GM12892 (cell line): ENCODE measurements around the gene SGPL1.

Experiments used
- POLR2A ChIP-seq: IDR thresholded peaks from 2 replicates; pipeline ENCODE4 v1.6.1; 2011; ENCODE audit warnings: low read depth, low read length, control low read depth
- POLR2AphosphoS5 ChIP-seq: IDR thresholded peaks from 2 replicates; pipeline ENCODE4 v1.6.1; 2011; ENCODE audit warnings: low read depth, low read length, control low read depth
- TAF1 ChIP-seq: IDR thresholded peaks from 2 replicates; pipeline ENCODE4 v1.6.1; 2011; ENCODE audit warnings: low read depth, mild to moderate bottlenecking, control low read depth, low read length, borderline replicate concordance

- TF ChIP-seq POLR2AphosphoS5 = no peak
- no peak for TF ChIP-seq TAF1
- no peak for TF ChIP-seq POLR2A
Observed at GRCh38 chr10:70845256-70845655, 29.5 kb downstream of the SGPL1 start.
